Measurements from ENCODE around the gene GREB1L. TPM values are rescaled to one million over a fixed set of nuclear protein-coding genes. Genes with fewer than 3 reads are reported as not detected.

GREB1L gene
- total RNA-seq, 1 experiment from 2014 or later = 0.26 TPM

- CTCF ChIA-PET = interaction anchor here (0.6 to 4.1 kb wide), 19 partner anchors 9 to 405 kb away, joined by 3 to 30 read pairs (median 5); partner anchors contain the start of gene ESCO1
- POLR2A ChIA-PET = no interaction called here
- Mint-ChIP-seq H3K4me3 (no peak overlapping the region), H3K9me3 (no peaks in the 10 kb centered on the region), H3K36me3 (no peaks in the 10 kb centered on the region), H3K4me1 (no peaks in the 10 kb centered on the region), H3K27ac (no peak overlapping the region), H3K27me3 (ENCODE audit: low read depth) (peaks cover 4% of the 10 kb centered on the region)
- TF ChIP-seq CTCF (IDR thresholded peaks at IDR 0.05) (peak; percentile 41), ZNF532 (CRISPR knock-in tag; IDR thresholded peaks at IDR 0.05; ENCODE audit: borderline replicate concordance) (no peak), NFATC4 (CRISPR knock-in tag; IDR thresholded peaks at IDR 0.05) (no peak)
- DNase-seq (ENCODE audit: low spot score) (no peak), ATAC-seq (no peak; the same call in 1 of the 2 replicates)
Measured at GRCh38 chr18:21194871-21195771, 46.9 kb upstream of the GREB1L start.

- no peak overlapping the region for H3K27ac Mint-ChIP-seq
- H3K4me3 Mint-ChIP-seq = no peak overlapping the region
- ChIA-PET POLR2A (no interaction called here), CTCF (interaction anchor here (0.6 to 1.5 kb wide), 7 partner anchors 44 to 651 kb away, joined by 3 to 5 read pairs (median 3); no protein-coding TSS in a partner anchor)
- H3K4me1 Mint-ChIP-seq = no peaks in the 10 kb centered on the region
- peaks cover 3% of the 10 kb centered on the region; the same call in 1 of the 2 replicates for H3K27me3 Mint-ChIP-seq (ENCODE audit: low read depth)
- DNase-seq (ENCODE audit: low spot score) = no peak
- H3K9me3 Mint-ChIP-seq = no peaks in the 10 kb centered on the region
- H3K36me3 Mint-ChIP-seq = no peaks in the 10 kb centered on the region
- ATAC-seq = no peak
- no peak for TF ChIP-seq ZSCAN18 (CRISPR knock-in tag; IDR thresholded peaks at IDR 0.05)
- no peak for TF ChIP-seq ZNF219 (CRISPR knock-in tag; IDR thresholded peaks at IDR 0.05; ENCODE audit: borderline replicate concordance)
- no peak for TF ChIP-seq AR (CRISPR knock-in tag; IDR thresholded peaks at IDR 0.05)
- no peak for TF ChIP-seq KAT7 (CRISPR knock-in tag; IDR thresholded peaks at IDR 0.05; ENCODE audit: borderline replicate concordance)
- no peak for TF ChIP-seq CREB1 (CRISPR knock-in tag; IDR thresholded peaks at IDR 0.05)
- TF ChIP-seq ARID4B (CRISPR knock-in tag; IDR thresholded peaks at IDR 0.05; ENCODE audit: borderline replicate concordance) = no peak
- no peak for TF ChIP-seq ATF2 (CRISPR knock-in tag; IDR thresholded peaks at IDR 0.05; ENCODE audit: borderline replicate concordance, low read depth)
Measured at GRCh38 chr18:21196426-21196825, 45.6 kb upstream of the GREB1L start.

Measured in WTC11 (cell line).